Measurements from ENCODE around the gene HOXA3.

Gene HOXA3

DNA sequence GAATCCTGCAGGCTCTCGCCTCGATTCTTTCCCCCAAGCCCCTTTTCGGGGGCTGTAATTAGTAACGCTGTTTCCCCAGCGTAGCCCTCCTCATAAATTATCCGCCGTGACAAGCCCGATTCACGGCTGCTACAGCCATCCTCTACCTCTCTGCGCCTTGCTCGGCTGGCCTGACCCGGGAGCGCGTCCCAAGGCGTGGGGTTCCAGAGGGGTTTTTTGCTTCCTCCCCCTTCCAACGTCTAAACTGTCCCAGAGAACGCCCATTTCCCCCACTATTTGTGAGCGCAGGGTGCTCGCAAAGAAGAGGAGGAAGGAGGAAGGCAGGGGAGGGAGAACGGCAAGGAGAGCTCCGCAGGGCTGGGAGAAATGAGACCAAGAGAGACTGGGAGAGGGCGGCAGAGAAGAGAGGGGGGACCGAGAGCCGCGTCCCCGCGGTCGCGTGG is 9.8 kb downstream of the HOXA3 start:
- no peak for DNase-seq

DNA sequence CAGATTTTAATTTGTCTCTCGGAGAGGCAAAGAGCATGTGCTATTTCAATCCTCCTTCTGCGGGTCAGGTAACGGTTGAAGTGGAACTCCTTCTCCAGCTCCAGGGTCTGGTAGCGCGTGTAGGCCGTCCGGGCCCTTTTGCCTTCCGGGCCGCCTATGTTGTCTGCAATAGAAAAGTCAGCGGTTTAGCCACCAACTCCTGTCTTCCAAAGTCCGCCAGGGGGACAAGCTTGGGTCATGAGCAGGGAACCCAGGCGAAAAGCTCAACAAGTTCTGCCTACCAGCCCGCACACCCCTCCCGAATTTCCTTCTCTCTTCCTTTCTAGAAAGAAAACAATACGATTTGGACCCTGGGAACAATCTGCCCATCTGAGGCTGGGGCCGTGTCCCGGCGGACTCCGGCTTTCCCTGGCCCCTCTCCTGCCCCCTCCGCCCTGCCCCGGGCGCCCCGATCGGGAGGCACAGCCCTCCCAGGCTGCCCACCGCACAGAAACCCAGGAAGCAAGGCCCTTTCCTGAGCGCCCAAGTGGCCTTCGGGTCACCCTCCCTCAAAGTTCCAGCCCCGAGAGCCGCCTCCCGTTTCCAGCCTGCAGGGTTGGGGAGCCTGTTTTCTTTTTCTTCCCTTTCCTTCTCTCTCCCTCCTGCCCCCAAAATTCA is 10.3 kb downstream of the HOXA3 start:
- DNase-seq, result no peak

DNA sequence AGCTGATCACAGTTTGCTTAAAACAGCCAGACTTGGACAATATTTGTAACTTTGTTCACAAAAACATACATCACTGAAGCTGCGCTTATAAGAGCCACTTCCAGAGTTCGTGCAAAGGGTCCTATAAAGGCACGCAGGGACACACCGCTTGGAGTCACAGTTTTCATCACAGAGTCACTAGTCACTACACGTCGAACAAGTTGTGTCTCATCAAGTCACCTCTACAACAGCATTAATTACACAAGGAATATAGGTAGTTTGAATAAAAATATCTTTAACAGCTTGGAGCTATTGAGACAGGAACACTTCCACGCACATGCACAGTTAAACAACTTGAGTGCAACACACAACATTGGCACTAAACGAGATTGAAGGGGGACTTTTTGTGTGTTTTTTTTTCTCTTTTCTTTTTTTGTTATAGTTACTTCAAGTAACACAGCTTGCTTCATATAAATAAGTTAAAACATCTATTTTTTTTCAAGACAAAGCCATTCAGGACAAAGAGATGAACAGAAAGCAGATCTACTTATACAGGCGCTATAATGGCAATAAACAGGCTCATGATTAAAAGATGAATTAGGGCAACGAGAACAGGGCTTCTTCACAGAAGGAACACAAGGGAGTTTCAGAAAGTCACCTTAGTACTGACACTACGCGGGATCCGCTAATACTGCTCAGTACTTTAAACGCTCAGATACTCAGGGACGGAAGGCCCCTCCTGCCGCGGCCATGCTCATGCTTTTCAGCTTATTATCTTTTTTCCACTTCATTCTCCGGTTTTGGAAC is 11.1 kb downstream of the HOXA3 start:
- no peak for DNase-seq

- no peak for DNase-seq
Observed at GRCh38 chr7:27140126-27140857, 12.1 kb downstream of the HOXA3 start.

DNA sequence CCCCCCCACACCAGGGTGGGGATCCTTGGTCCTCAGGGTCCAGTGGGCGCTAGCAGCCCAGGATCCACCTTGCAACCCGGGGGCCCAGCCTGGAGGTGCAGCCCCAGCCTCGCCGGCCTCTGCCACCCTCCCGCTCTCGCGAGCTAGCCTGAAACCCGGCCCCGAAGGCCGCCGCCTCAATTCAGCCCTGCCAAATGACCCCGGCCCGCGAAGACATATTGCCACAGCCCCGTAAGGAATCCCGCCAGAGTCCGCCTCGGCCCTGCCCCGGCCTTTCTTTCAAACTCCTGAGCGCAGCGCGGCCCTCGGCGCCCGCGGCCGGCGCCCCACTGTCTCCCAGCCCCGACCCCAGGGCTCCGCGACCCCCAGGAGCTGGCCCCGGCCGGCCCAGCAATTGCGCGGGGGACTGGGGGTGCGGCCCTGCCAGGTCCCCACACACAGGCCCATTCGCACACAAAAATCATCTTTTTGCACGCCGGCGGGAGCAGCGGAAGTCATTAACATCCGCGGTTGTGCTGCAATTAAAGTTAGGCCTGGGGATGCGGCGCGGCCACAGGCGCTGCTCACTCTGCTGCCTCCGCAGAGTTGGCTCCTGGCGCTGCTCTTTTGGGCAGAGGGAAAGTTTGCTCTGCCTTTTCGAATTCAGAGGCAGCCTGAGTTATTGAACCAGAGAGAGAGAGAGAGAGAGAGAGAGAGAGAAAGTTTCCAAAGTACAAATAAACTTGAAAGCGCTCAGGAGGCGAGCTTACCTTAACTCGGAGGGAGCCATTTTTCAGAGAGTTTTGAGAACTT is 12.9 kb downstream of the HOXA3 start:
- DNase-seq, result no peak

GRCh38 chr7:27138985-27139333 is 13.4 kb downstream of the HOXA3 start:
- DNase-seq, result no peak

- DNase-seq, result no peak
Observed at GRCh38 chr7:27138472-27138871, 13.9 kb downstream of the HOXA3 start.

DNA sequence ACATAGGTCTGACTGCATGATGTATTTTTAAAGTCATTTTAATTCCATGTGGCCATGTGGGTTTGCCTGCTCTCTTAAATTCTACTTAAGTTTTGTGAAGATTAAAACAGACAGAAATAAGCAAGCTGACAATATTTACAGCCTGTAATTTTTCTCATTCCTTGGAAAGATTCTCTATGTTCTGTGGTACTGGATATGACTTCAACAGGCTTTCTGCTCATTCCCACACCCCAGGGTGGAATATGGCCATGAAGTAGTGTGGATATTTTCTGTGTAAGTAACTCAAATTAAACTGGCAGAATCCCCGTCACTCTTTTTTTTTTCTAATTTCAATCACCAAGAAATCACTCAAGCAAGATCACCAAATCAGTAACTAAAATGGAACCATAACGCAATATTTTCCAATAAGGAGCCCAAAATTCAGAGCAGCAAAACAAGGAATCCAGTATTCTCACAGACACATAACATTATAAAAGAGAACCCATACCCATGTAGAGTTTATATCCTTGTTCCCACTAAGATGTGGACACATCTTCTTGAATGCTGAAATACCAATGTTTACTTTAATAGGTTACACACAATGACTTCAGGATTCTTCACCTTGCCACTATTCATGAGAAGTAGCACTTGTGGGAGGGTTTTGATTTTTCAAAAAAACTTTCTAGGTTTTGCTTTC is 14.6 kb downstream of the HOXA3 start:
- no peak for DNase-seq

DNA sequence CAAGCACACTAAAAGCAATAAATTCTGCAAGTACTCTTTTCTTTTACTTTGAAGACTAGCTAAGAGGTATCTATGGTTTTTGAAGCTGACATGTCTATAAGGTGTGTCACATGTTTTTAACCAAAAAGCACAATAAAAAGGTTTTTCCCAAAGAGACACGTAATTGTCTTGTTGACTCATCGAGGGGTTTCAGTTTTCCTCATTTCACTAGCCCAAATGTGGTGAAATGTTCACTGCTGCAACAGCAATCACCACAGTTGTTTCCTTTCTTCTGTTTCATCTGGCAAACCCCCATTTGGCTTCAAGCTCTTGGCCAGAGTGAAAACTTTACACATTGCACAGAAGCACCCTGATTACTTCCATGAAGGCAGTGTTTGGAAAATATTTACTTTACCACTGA is 18.0 kb downstream of the HOXA3 start:
- DNase-seq, result no peak

DNA sequence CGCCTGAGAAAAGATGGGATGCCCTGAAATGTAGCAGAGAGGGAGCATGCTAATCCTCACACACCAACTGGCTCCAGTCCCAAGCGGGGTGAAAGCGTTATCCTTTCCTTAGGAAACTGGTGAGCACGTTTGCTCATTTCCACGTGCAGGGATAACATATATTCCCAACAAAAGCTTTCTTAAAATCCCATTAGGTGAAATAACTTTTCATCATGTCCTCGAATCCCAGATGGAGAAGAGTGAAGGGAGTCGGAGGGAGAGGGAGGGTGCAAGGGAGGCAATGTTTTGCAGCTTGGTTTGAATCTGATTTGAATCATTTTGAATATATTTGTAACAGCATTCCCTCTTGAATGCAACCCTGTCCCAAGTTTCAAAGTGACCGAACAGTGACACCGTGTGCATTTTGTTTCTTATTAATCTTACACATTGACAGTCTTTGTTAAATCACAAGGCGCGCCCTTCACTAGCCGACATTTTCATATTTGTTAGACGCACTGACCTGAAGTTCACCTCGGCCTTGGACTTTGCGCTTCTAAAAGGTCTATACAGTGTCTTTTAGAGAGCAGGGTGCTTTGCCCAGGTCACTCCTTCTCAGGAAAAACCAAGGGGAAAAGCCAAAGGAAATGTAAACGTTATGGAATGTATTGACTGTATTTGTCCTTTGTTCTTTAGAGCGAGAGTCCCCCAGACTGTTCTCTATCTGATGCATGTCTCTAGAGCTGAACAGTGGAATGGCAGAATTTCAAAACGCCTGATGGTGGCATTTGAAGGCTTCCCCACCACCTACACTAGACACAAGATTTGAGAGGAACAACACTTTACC is 18.8 kb downstream of the HOXA3 start:
- no peak for DNase-seq

DNA sequence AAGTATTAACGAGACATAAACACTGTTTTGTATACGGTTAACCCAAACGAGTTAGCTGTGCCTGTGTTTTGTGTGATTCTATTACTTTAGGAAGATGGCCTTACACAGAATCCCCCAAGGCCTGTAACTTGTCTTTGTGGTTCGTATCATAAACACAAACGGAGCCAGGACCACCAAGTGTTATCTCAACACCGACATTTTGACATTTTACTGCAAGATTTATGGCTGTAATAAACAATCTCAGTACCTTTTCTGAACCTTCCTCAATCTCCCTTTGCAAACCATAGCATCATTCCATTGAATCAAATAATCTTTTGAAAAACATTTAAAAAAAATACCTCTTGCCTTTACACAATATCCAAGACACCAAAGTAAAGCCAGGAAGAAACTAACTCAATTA is 19.4 kb downstream of the HOXA3 start:
- no peak for DNase-seq

DNA sequence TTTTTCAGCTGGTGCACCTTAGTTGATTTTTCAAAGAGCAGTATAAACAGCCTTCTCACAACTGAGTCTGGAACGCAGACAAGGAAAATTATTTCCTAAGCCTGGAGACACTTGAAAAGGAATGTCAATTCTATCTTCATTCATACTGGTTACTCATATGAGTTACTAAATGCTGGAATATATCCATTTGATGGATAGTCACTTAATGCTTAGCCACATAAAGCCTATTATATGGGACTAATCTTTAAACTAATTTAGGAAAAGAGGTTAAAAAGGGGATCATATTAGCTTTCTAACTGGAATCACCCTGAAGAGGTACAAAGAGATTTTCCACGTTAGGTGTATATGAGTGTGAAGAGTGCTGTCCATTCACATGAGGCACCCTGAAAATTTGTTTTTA is 20.2 kb downstream of the HOXA3 start:
- DNase-seq, result no peak

GRCh38 chr7:27131390-27131819 is 21.0 kb downstream of the HOXA3 start:
- no peak for DNase-seq

- peak; percentile 78 for DNase-seq
Observed at GRCh38 chr7:27130540-27131389, 21.6 kb downstream of the HOXA3 start, which contains the start of gene HOXA4. HOXA4 (minus strand) TSS chr7:27130757; CDS start chr7:27130733, 24 bp downstream.

GRCh38 chr7:27129729-27130539 is 22.4 kb downstream of the HOXA3 start:
- no peak for DNase-seq

DNA sequence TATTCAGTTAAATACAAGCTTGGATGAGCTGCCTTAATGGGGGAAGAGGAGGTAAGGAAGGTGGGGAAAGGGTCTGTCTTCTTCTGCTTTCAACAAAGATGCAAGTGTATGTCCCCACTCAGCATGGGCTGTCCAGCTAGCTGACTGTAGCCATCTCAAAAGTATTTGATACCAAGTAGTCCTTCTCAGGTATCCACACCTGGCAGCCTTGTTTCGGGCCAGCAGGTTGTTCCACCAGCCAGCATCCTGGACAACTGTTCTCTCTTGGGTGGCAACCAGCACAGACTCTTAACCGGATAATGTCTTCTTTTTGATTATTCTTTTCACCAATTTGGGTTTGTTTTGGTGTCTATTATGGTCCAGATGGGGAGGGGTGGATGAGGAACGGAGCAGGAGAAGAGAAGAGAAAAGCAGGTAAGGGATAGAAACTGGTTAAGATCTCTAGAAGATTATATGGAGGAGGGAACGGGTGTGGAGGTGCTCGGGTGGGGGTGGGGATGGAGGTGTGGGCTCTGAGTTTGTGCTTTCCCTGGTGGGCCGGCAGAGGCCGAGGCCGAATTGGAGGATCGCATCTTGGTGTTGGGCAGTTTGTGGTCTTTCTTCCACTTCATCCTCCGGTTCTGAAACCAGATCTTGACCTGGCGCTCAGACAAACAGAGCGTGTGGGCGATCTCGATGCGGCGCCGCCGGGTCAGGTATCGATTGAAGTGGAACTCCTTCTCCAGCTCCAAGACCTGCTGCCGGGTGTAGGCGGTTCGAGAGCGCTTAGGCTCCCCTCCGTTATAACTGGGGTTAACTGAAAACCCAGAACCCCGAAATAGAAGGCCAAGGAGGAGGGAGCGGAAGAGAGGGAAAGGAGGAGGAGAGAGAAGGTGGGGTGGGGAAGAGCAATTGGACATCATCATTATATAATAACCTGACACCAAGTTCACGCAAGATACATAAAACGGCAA is 23.3 kb downstream of the HOXA3 start:
- DNase-seq, result no peak

DNA sequence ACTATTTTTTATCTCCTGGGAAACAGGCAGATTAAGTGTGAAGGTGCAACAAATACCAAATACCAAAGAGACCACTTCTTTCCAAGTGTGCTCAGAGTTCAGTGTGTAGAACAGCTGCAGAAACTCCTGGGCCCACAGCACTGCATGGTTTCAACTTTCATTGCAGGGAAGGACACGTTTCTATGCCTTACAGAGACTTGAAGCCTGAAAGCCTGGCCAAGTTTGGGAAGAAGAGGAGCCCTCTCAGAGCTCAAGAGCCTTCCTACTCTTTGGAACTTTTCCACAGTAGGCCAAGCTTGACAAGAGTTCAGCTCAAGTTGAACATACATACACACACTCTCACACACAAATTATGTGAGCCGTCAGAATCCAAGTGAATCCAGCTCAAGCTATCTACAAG is 24.3 kb downstream of the HOXA3 start:
- DNase-seq, result no peak

GRCh38 chr7:27126596-27127327 is 25.6 kb downstream of the HOXA3 start:
- no peak for DNase-seq

Measured in NCI-H345 (cell line).